CD4-positive, alpha-beta T cell (primary cell): ENCODE data around the gene COL15A1. TPM values are rescaled to one million over a fixed set of nuclear protein-coding genes. Genes with fewer than 3 reads are reported as not detected.

Experiments used
- ATAC-seq: fragments of 200-7000 bp; cut with Tn5 transposase; one replicate; pipeline ENCODE4 v1.10.0; 2022; ENCODE audit warnings: mild to moderate bottlenecking; ENCODE audit not compliant: poor library complexity
- CTCF ChIA-PET: fragments of 350-600 bp; sonication (Branson Sonifier 250); formaldehyde crosslinking; loops from one replicate; lab custom pipeline; 2021; ENCODE audit warnings: antibody characterized with exemption, inconsistent platforms; lab: Charles Lee
- POLR2A ChIA-PET: fragments of 350-600 bp; sonication (Branson Sonifier 250); formaldehyde crosslinking; loops from one replicate; lab custom pipeline; 2021; ENCODE audit warnings: antibody characterized with exemption, inconsistent platforms; lab: Charles Lee
- DNase-seq, 14 experiments: peaks; one replicate each; pipeline ENCODE4 v3.0.0-alpha.2; 2013 to 2020; ENCODE audit warnings: mixed read lengths in 2 of 14
- H3K27ac ChIP-seq, 2 donors: one replicate each; pipeline versions ENCODE4 v1.5.1 to v1.7.0; 2013; ENCODE audit warnings: low read length in 2 of 2, low read depth in 1 of 2, mild to moderate bottlenecking in 1 of 2
- H3K27me3 ChIP-seq, 2 experiments: 1 replicate in 1 of 2; 2 replicates in 1 of 2; pipeline versions ENCODE4 v1.6.1 to v1.7.0; 2013; ENCODE audit warnings: low read length in 2 of 2, control low read depth in 1 of 2, mild to moderate bottlenecking in 1 of 2, moderate library complexity in 1 of 2; ENCODE audit not compliant: insufficient read depth in 2 of 2, control insufficient read depth in 1 of 2
- H3K36me3 ChIP-seq: one replicate; pipeline ENCODE4 v1.6.1; 2013; ENCODE audit warnings: low read length, control low read depth; ENCODE audit not compliant: insufficient read depth
- H3K4me1 ChIP-seq: one replicate; pipeline ENCODE4 v1.6.1; 2013; ENCODE audit warnings: low read length, control low read depth; ENCODE audit not compliant: insufficient read depth
- H3K4me3 ChIP-seq: one replicate; pipeline ENCODE4 v1.5.1; 2013; ENCODE audit warnings: mild to moderate bottlenecking, low read length, moderate library complexity
- H3K9me3 ChIP-seq, 2 experiments: 1 replicate in 1 of 2; 2 replicates in 1 of 2; pipeline versions ENCODE4 v1.6.1 to v1.7.0; 2013; ENCODE audit warnings: low read length in 2 of 2, mild to moderate bottlenecking in 2 of 2, control low read depth in 1 of 2, moderate library complexity in 1 of 2; ENCODE audit not compliant: control insufficient read depth in 1 of 2, insufficient read depth in 1 of 2
- H3K27ac Mint-ChIP-seq: one replicate; pipeline ENCODE4 v1.8.0; 2020; ENCODE audit warnings: mixed read lengths
- H3K27me3 Mint-ChIP-seq: one replicate; pipeline ENCODE4 v1.8.0; 2021; ENCODE audit warnings: mixed read lengths
- H3K36me3 Mint-ChIP-seq: one replicate; pipeline ENCODE4 v1.8.0; 2021; ENCODE audit warnings: low read depth, mixed read lengths
- H3K4me1 Mint-ChIP-seq: one replicate; pipeline ENCODE4 v1.8.0; 2021; ENCODE audit warnings: low read depth, mixed read lengths
- H3K4me3 Mint-ChIP-seq: one replicate; pipeline ENCODE4 v1.8.0; 2020; ENCODE audit warnings: mild to moderate bottlenecking, mixed read lengths
- H3K9me3 Mint-ChIP-seq: one replicate; pipeline ENCODE4 v1.8.0; 2020; ENCODE audit warnings: mixed read lengths
- intact Hi-C, 2 experiments: fragments of 100-400 bp; cut with DNase I in 1 of 2; cut with micrococcal nuclease in 1 of 2; formaldehyde crosslinking; loops; one replicate each; pipeline versions ENCODE4 v1.15.1 to v1.9.0; 2023 to 2025; cut with DNase I, micrococcal nuclease
- total RNA-seq, 174 experiments: library from RNA in 2 of 174; stranded (reverse) in 2 of 174; gene quantifications; one replicate each; pipeline ENCODE4 v1.2.3 and lab custom pipeline; 2021 to 2026
- TF ChIP-seq, protein P1 (sequence below): fragments of 200-600 bp; IDR thresholded peaks from one replicate; pipeline ENCODE4 v1.8.0; 2022; ENCODE audit warnings: antibody characterized with exemption, mild to moderate bottlenecking

Gene COL15A1
- total RNA-seq, 2 experiments from 2014 or later, result not detected

DNA sequence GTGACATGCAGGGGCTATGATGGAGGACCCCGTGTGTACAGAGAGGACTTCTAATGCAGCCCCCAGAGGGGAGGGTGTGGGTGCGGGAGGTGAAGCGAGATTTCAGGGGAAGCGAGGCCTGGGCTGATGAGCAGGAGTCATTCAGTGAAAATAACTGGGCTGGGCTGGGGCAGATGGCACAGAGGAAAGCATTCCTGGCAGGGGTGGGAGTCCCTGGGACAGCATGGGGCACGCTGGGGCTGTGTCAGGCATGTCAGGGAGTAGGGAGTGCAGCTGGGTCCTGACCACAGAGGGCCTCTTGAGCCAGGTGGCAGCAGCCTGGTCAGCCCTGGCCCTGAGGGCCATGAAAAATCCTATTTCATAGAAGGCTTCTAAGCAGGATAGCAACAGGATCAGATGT is 36.6 kb downstream of the COL15A1 start:
- peaks cover 0 to 3% of the 10 kb centered on the region in 2 experiments for H3K27me3 ChIP-seq
- Mint-ChIP-seq H3K4me3 (no peak overlapping the region), H3K27ac (no peak overlapping the region), H3K4me1 (no peaks in the 10 kb centered on the region), H3K9me3 (no peaks in the 10 kb centered on the region), H3K27me3 (peaks cover 10% of the 10 kb centered on the region), H3K36me3 (no peaks in the 10 kb centered on the region)
- H3K4me1 ChIP-seq, result peaks cover 1% of the 10 kb centered on the region
- intact Hi-C loops, result no loop called here
- no peak overlapping the region for H3K4me3 ChIP-seq
- TF ChIP-seq, protein P1, sequence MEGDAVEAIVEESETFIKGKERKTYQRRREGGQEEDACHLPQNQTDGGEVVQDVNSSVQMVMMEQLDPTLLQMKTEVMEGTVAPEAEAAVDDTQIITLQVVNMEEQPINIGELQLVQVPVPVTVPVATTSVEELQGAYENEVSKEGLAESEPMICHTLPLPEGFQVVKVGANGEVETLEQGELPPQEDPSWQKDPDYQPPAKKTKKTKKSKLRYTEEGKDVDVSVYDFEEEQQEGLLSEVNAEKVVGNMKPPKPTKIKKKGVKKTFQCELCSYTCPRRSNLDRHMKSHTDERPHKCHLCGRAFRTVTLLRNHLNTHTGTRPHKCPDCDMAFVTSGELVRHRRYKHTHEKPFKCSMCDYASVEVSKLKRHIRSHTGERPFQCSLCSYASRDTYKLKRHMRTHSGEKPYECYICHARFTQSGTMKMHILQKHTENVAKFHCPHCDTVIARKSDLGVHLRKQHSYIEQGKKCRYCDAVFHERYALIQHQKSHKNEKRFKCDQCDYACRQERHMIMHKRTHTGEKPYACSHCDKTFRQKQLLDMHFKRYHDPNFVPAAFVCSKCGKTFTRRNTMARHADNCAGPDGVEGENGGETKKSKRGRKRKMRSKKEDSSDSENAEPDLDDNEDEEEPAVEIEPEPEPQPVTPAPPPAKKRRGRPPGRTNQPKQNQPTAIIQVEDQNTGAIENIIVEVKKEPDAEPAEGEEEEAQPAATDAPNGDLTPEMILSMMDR, result no peak
- no peaks in the 10 kb centered on the region for H3K9me3 ChIP-seq
- H3K36me3 ChIP-seq, result no peaks in the 10 kb centered on the region
- no peak overlapping the region for H3K27ac ChIP-seq
- POLR2A ChIA-PET, result no interaction called here
- CTCF ChIA-PET, result no interaction called here
- DNase-seq, result no peak
- ATAC-seq, result no peak

DNA sequence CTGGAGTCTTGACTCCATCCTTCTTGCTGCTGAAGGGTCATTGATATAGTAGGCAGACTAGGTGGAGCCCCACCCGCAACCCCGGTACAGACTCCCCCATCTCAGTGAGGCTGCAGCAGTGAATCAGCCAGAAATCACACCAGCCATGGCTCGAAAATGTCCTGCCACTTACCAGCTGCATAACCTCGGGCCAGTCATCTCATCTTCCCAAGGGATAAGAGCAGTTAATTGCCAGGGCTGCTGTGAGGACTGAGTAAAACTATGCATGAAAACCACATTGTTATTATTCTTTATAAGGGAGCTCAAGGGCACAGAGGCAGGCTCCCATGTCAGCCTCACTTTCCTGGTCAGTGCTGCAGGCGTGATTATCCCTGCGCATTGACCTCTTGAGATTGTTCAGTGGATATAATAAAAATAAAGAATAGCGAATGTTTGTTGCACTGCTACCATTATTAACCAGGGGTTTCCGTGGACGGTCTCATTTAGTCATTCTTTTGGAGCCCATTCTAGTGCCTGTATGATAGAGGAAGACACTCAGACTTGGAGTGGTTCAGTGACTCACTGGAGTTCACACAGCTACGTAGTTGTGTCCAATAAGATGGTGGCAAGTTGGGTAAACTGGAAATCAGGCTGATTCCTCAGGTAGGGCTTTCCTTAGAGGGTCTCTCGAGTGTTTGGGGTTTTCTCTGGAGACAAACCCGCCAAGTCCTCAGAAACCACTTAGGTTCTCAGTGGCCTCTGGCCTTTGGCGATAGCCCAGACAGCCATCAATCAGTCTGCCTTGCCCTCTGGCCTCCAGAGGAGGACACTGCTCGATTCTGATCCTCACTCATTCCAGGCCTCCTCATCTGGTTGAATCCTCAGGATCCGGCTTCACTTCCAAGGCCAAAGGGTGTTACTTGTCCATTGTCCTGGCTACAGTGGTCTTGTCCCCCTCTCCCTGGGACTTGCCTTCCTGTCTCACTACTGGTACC is 39.9 kb downstream of the COL15A1 start:
- CTCF ChIA-PET, result interaction anchor here (1.1 kb wide), 1 partner anchor 157 kb away, joined by 3 read pairs; no protein-coding TSS in a partner anchor

GRCh38 chr9:98985596-98985995 is 41.9 kb downstream of the COL15A1 start:
- H3K9me3 Mint-ChIP-seq, result no peaks in the 10 kb centered on the region
- Histone ChIP-seq H3K36me3 (no peaks in the 10 kb centered on the region), H3K9me3 (no peaks in the 10 kb centered on the region), H3K27me3 (no peaks in the 10 kb centered on the region), H3K4me3 (no peak overlapping the region), H3K4me1 (no peaks in the 10 kb centered on the region), H3K27ac (no peak overlapping the region)
- no peak overlapping the region for H3K27ac Mint-ChIP-seq
- ChIA-PET CTCF (no interaction called here), POLR2A (no interaction called here)
- H3K27me3 Mint-ChIP-seq, result no peaks in the 10 kb centered on the region
- no peak overlapping the region for H3K4me3 Mint-ChIP-seq
- no peaks in the 10 kb centered on the region for H3K4me1 Mint-ChIP-seq
- DNase-seq (no peak), ATAC-seq (no peak)
- H3K36me3 Mint-ChIP-seq, result no peaks in the 10 kb centered on the region
- intact Hi-C loops, result no loop called here
- TF ChIP-seq, protein P1, result no peak

More for the DNA sequence above, 39.9 kb downstream of the COL15A1 start:
- Mint-ChIP-seq H3K4me1 (no peaks in the 10 kb centered on the region), H3K27ac (no peak overlapping the region), H3K27me3 (no peaks in the 10 kb centered on the region), H3K9me3 (no peaks in the 10 kb centered on the region), H3K36me3 (no peaks in the 10 kb centered on the region), H3K4me3 (no peak overlapping the region)
- Histone ChIP-seq H3K4me3 (no peak overlapping the region), H3K36me3 (no peaks in the 10 kb centered on the region), H3K4me1 (no peaks in the 10 kb centered on the region), H3K27ac (no peak overlapping the region), H3K27me3 (no peaks in the 10 kb centered on the region), H3K9me3 (no peaks in the 10 kb centered on the region)
- intact Hi-C loops, result no loop called here
- TF ChIP-seq, protein P1, result no peak
- no peak for DNase-seq
- ATAC-seq, result no peak
- POLR2A ChIA-PET, result no interaction called here
